Measurements from ENCODE around the gene ADD1. TPM values are rescaled to one million over a fixed set of nuclear protein-coding genes. Genes with fewer than 3 reads are reported as not detected.
"Not testable (repeated sequence)": the region's sequence is repeated elsewhere in the genome, so short reads cannot be mapped to it uniquely, and the experiment has no call there.

Gene ADD1
- total RNA-seq, 1 experiment from 2014 or later = 139 TPM

- no peak overlapping the region for H3K4me3 ChIP-seq
- H3K4me1 ChIP-seq = no peaks in the 10 kb centered on the region
- H3K27ac ChIP-seq = no peak overlapping the region
- H3K36me3 ChIP-seq = peaks cover 30% of the 10 kb centered on the region
- no peaks in the 10 kb centered on the region for H3K9me3 ChIP-seq (replicated peaks)
- H3K27me3 ChIP-seq = no peaks in the 10 kb centered on the region
- DNase-seq = no peak
These were observed 65.9 kb downstream of the ADD1 start for GRCh38 chr4:2909583-2909982.

GRCh38 chr4:2910409-2910808 is 66.8 kb downstream of the ADD1 start:
- H3K27me3 ChIP-seq = no peaks in the 10 kb centered on the region
- H3K4me1 ChIP-seq = no peaks in the 10 kb centered on the region
- no peak overlapping the region for H3K27ac ChIP-seq
- DNase-seq = no peak
- H3K4me3 ChIP-seq = no peak overlapping the region
- no peaks in the 10 kb centered on the region for H3K9me3 ChIP-seq (replicated peaks)
- H3K36me3 ChIP-seq = peaks cover 33% of the 10 kb centered on the region

GRCh38 chr4:2911868-2912267 is 68.2 kb downstream of the ADD1 start:
- H3K4me1 ChIP-seq = no peaks in the 10 kb centered on the region
- H3K36me3 ChIP-seq = peaks cover 38% of the 10 kb centered on the region
- H3K4me3 ChIP-seq = no peak overlapping the region
- H3K9me3 ChIP-seq (replicated peaks) = 0 out of 2 replicates have a peak, but pooled peaks cover 2% of the 10 kb centered on the region
- DNase-seq = no peak
- H3K27ac ChIP-seq = no peak overlapping the region
- no peaks in the 10 kb centered on the region for H3K27me3 ChIP-seq

GRCh38 chr4:2913168-2913567 is 69.5 kb downstream of the ADD1 start:
- Histone ChIP-seq H3K9me3 (replicated peaks) (0 out of 2 replicates have a peak, but pooled peaks cover 2% of the 10 kb centered on the region), H3K4me3 (no peak overlapping the region), H3K36me3 (peaks cover 32% of the 10 kb centered on the region), H3K4me1 (no peaks in the 10 kb centered on the region), H3K27me3 (no peaks in the 10 kb centered on the region), H3K27ac (no peak overlapping the region)
- DNase-seq = no peak

GRCh38 chr4:2914256-2915126 is 70.8 kb downstream of the ADD1 start:
- Histone ChIP-seq H3K27me3 (no peaks in the 10 kb centered on the region), H3K4me1 (no peaks in the 10 kb centered on the region), H3K36me3 (peaks cover 24% of the 10 kb centered on the region), H3K27ac (no peak overlapping the region), H3K4me3 (no peak overlapping the region), H3K9me3 (replicated peaks) (0 out of 2 replicates have a peak, but pooled peaks cover 2% of the 10 kb centered on the region)
- no peak for DNase-seq

- peaks cover 8% of the 10 kb centered on the region for H3K9me3 ChIP-seq (replicated peaks)
- H3K27me3 ChIP-seq = no peaks in the 10 kb centered on the region
- H3K4me3 ChIP-seq = no peak overlapping the region
- peaks cover 18% of the 10 kb centered on the region for H3K36me3 ChIP-seq
- DNase-seq = no peak
- no peak overlapping the region for H3K27ac ChIP-seq
- H3K4me1 ChIP-seq = no peaks in the 10 kb centered on the region
These were observed 72.1 kb downstream of the ADD1 start for GRCh38 chr4:2915789-2916188.

GRCh38 chr4:2916696-2917095 is 73.1 kb downstream of the ADD1 start:
- DNase-seq; H3K9me3 ChIP-seq (replicated peaks); H3K27ac ChIP-seq; H3K4me3 ChIP-seq; H3K4me1 ChIP-seq; H3K27me3 ChIP-seq: not testable (repeated sequence)
- peaks cover 18% of the 10 kb centered on the region for H3K36me3 ChIP-seq

- not testable (repeated sequence) for H3K27me3 ChIP-seq; H3K27ac ChIP-seq; DNase-seq; H3K9me3 ChIP-seq (replicated peaks); H3K4me1 ChIP-seq; H3K4me3 ChIP-seq
- peaks cover 22% of the 10 kb centered on the region for H3K36me3 ChIP-seq
These were observed 74.7 kb downstream of the ADD1 start for GRCh38 chr4:2918300-2918699.

GRCh38 chr4:2918714-2919113 is 75.1 kb downstream of the ADD1 start:
- peaks cover 22% of the 10 kb centered on the region for H3K36me3 ChIP-seq
- not testable (repeated sequence) for H3K27me3 ChIP-seq; H3K4me3 ChIP-seq; H3K4me1 ChIP-seq; H3K9me3 ChIP-seq (replicated peaks); DNase-seq; H3K27ac ChIP-seq

- H3K27me3 ChIP-seq; H3K4me3 ChIP-seq; DNase-seq; H3K4me1 ChIP-seq; H3K9me3 ChIP-seq (replicated peaks); H3K27ac ChIP-seq: not testable (repeated sequence)
- H3K36me3 ChIP-seq = peaks cover 15% of the 10 kb centered on the region
These were observed 78.9 kb downstream of the ADD1 start for GRCh38 chr4:2922453-2923101.

GRCh38 chr4:2923141-2923551 is 79.5 kb downstream of the ADD1 start:
- no peak for DNase-seq

GRCh38 chr4:2923668-2924173 is 80.1 kb downstream of the ADD1 start:
- Histone ChIP-seq H3K9me3 (replicated peaks) (peaks cover 6% of the 10 kb centered on the region), H3K27me3 (no peaks in the 10 kb centered on the region), H3K36me3 (peaks cover 16% of the 10 kb centered on the region), H3K4me1 (no peaks in the 10 kb centered on the region), H3K4me3 (no peak overlapping the region), H3K27ac (no peak overlapping the region)
- no peak for DNase-seq

More at GRCh38 chr4:2923141-2923551, 79.5 kb downstream of the ADD1 start:
- Histone ChIP-seq H3K36me3 (peaks cover 16% of the 10 kb centered on the region), H3K27me3 (no peaks in the 10 kb centered on the region), H3K4me1 (no peaks in the 10 kb centered on the region), H3K27ac (no peak overlapping the region), H3K9me3 (replicated peaks) (peaks cover 6% of the 10 kb centered on the region), H3K4me3 (no peak overlapping the region)

- Histone ChIP-seq H3K9me3 (replicated peaks) (peaks cover 6% of the 10 kb centered on the region), H3K36me3 (peaks cover 14% of the 10 kb centered on the region), H3K27ac (no peak overlapping the region), H3K27me3 (no peaks in the 10 kb centered on the region), H3K4me3 (no peak overlapping the region), H3K4me1 (no peaks in the 10 kb centered on the region)
- DNase-seq = no peak
These were observed 80.6 kb downstream of the ADD1 start for GRCh38 chr4:2924286-2924685.

GRCh38 chr4:2924765-2925301 is 81.2 kb downstream of the ADD1 start:
- H3K9me3 ChIP-seq (replicated peaks) = peaks cover 5% of the 10 kb centered on the region
- no peak for DNase-seq
- no peak overlapping the region for H3K27ac ChIP-seq
- no peaks in the 10 kb centered on the region for H3K4me1 ChIP-seq
- no peak overlapping the region for H3K4me3 ChIP-seq
- H3K27me3 ChIP-seq = no peaks in the 10 kb centered on the region
- peaks cover 17% of the 10 kb centered on the region for H3K36me3 ChIP-seq

GRCh38 chr4:2925496-2925895 is 81.9 kb downstream of the ADD1 start:
- H3K27me3 ChIP-seq = no peaks in the 10 kb centered on the region
- H3K4me1 ChIP-seq = no peaks in the 10 kb centered on the region
- H3K27ac ChIP-seq = no peak overlapping the region
- no peaks in the 10 kb centered on the region for H3K9me3 ChIP-seq (replicated peaks)
- H3K4me3 ChIP-seq = no peak overlapping the region
- H3K36me3 ChIP-seq = peaks cover 19% of the 10 kb centered on the region
- no peak for DNase-seq
